PFSK-1 (cell line): ENCODE data around the gene EPM2AIP1.

Experiments
- POLR2AphosphoS5 ChIP-seq: IDR thresholded peaks from 2 replicates; pipeline ENCODE4 v1.6.1; 2012; ENCODE audit warnings: low read depth, mild to moderate bottlenecking, control low read depth, low read length, moderate library complexity
- SIN3A ChIP-seq: IDR thresholded peaks from 2 replicates; pipeline ENCODE4 v1.6.1; 2012; ENCODE audit warnings: mild to moderate bottlenecking, low read length, moderate library complexity, borderline replicate concordance; ENCODE audit not compliant: insufficient read depth

- no peak for TF ChIP-seq POLR2AphosphoS5
- TF ChIP-seq SIN3A, result no peak
Measured at GRCh38 chr3:36941658-36942057, 51.3 kb downstream of the EPM2AIP1 start.
